Measurements from ENCODE around the gene NUDT13.

Gene NUDT13

DNA sequence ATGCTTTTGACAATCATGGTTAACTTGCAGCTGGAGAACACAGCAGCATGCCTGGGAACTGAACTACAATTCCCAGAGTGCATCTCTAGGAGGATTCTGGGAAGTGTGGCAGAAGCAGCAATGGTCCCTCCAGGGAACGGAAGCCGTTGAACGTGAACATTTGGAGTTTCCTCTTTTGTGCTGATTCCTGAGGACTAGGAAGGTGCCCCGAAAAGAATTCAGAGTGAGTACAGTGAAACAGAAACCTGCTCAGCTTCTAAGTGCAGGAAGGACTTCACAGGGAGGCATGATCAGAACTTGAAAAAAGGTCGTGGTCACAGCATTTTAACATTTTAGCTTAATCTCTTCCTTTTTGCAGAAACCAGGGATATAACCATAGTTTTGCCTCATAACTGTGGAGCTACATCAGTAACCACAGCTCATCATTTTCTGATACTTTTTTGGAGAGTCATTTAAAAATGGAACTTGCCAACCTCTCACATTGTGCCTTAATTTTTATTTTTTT is at the start of gene NUDT13:
Gene NUDT13, plus strand, starts transcription at position 111 of the 505 bp plus-strand sequence. CDS start 3,911 bp downstream, outside the sequence.
- DNase-seq = peak; percentile 23

DNA sequence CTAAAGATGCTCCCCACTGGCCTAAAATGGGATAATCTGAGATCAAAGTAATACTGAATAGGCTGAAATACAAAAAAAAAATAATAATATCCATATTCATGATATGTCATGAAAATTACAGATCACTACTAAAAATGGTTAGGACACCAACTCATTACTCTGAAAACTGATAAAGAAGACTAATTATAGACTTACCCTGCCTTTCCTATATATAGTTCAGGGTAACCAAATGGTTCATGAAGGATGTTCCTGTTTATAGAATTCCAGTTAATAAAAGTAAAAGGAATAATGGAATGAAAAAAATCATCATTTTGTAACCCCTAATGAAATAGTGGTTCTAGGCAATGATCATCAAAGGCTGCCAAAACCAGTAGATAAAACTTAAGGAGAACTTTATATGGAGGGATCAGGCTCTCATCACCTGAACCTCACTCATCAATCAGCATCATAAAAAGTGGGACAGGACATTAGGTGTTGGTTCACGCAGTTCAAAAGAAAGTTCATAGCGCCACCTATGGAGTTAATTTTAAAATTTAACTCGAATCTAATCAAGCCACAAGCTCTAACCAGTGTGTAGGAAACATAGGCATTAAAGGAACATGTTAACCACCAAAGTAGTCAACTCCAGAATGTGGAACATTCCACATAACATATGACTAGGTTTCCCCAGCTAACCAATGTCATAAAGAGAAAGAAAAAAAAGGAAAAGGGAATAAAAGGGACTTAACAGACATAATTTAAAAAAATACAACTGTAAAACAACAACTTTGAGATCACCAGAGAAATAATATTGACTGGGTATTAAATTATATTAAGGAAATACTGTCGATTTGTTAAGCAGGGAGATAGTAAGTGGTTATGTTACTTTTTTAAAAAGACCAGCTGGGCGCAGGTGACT is 49.3 kb upstream of the NUDT13 start:
- DNase-seq = peak; percentile 7

DNA sequence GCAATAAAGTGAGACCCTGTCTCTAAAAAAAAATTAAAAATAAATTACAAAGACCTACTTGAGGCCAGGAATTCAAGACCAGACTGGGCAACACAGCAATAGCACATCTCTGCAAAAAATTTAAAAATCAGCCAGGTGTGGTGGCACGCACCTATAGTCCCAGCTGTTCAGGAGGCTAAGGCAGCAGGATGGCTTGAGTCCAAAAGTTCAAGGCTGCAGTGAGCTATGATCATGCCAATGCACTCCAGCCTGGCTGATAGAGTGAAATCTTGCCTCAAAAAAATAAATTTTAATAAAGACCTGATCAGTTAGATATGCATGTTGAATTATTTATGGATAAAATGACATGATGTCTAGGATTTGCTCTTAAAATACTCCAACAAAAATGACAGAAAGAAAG is 48.5 kb upstream of the NUDT13 start:
- no peak for DNase-seq

DNA sequence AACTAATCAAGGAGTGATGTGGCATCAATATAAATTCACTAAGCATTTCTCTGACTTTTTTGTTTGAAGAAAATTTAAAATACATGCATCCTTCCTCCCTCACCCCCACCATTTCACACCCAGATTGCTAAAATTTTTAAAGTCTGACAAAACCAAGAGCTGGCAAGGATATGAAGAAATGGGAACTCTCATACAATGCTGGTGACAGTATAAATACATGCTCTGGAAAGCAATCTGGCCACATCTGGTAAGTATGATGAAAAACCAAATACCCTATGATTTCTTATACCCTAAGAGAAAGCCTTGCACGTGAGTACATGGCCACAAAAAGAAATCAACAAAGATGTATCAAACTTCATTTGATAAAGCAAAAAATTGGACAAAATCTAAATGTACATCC is 44.8 kb upstream of the NUDT13 start:
- no peak for DNase-seq

DNA sequence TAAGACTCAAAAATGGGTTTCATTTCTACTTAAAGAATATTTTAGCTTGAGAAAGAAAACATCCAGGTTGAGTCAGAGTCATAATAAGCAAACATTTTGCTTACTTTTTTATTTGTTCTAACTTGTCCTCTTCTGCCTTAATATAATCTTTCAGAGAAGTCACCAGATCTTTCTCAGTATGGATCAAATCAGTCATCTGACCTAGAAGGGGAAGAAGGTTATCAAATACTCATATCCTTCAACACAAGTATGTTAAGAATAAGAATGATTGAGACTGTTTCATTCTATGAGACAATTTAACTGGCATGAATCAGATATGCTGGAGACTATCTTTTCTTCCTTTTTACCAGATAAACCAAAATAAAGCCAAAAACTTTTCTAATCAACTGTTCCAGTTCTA is 36.6 kb upstream of the NUDT13 start:
- no peak for DNase-seq

DNA sequence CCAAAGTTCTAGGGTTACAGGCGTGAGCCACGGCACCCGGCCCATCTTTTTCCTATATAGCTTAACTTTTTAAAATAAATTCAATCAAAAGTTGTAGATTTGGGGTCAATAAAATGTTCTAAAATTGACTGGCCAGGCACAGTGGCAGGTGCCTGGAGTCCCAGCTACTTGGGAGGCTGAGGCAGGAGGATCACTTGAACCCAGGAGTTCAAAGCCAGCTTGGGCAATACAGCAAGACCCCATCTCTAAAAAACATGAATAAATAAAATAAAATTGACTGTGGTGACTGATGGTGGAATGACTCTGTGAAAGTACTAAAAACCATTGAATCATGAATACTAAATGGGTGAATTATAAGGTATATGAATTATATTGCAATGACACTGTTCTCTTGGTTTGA is 34.4 kb upstream of the NUDT13 start:
- no peak for DNase-seq

DNA sequence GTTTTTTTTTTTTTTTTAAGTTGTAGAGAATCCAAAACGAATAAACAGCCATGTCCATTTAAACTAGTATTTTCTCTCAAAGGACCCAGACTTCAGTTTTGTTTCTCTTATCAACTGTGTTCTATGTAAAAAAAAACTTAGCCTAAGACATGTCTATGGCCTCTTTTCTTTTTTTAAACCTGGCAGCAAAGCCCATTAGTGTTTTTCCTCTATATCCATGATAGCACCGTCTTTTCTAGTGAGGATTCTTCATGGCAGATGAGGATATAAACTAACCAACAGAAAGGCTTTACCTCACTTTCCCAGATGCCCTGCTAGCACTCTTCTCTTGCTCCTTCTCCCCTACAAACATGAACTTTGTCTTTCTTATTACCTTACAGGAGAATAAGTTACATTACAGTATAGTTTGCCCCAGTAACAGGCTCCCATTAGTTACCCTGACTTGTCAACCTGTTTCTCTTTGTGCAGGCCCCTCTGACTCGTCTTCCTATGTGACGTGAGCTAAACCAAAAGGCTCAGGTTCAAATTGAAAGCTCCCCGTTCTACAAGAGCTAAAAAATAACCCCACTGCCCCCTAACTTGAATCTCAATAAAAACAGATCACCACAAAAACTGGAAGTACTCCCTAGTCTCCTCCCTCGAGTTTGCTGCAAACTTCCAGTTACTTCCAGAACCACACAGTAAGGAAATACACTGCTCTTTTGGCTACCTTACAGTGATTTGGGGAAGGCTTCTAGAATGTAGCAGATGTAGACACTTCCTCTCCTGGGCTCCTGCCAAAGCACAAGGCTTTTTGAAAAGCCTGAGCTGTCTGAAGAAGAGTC is 33.7 kb upstream of the NUDT13 start:
- no peak for DNase-seq

DNA sequence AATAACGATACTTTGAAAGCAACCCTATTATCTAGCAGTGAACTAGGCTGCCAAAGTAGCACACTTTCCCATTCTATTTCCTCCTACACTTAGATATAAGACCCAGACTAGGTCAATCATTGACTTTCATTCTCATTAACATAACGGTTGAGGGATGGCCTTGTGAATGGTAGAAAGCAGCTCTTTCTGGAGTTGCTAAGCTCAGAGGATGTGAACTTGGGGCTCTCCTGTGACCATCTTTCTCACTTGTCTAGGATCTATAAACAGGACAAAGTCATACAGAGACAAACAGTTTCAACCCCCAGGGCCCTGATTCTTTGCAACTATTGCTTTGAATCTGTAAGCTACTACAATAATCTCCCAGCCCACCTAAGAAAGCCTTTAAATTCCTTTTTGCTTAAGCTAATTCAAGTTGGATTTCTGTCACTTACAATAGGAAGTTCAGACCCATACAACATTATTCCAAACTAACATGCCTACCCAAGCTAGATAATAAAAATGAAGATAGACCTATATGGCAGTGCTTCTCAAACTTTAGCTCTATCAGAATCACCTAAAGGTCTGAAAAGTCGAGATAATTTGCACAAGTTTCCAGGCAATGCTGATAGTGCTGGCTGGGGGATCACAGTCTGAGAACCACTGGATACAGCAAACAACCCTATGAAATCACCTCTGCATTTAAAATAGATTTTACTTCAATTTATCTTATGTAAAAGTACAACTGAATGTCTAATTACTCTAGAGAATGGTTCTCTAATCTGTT is 30.3 kb upstream of the NUDT13 start:
- DNase-seq = no peak

DNA sequence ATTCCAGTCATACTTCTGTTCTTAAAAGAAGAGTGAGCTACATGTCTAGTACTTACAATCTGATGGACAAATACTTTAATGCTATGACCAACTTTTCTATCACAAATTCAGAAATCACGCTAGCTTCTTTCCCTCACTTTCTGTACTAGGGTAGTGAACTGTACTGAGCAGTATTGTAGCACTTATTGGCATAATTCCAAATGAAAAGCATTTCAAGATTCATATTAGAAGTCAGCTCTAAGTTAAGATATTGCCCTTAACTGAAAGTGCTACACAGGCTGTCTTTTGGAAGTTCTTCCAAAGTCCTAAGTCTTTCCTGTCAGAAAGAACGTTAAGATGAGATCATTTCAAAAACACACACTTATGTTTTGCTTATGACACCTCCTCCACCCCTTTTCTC is 27.0 kb upstream of the NUDT13 start:
- no peak for DNase-seq

DNA sequence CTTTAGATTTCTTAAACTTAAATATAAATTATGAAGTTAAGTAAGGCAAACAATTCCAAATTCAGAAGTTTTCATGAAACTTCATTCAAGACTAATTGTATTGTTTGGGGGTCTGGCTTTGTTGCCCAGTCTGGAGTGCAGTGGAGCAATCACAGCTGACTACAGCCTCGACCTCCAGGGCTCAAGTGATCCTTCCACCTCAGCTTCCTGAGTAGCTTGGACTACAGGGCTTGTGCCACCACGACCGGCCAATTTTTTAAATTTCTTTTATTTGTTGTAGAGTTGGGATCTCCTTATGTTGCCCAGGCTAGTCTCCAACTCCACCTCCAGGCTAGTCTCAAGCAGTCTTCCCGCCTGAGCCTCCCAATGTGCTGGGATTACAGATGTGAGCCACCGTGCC is 26.0 kb upstream of the NUDT13 start:
- no peak for DNase-seq

DNA sequence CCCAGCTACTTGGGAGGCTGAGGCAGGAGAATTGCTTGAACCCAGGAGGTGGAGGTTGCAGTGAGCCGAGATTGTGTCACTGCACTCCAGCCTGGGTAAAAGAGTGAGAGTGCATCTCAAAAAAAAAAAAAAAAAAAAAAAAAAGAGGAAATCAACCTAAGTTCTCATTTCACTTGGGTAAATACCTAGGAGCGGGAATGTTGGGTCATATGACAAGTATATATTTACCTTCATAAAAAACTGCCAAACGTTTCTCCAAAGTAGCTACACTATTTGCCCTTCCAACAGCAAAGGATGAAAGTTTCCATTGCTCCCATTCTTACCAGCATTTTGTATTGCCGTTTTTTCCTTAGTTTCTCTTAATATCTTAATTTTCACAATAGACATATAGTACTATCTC is 23.4 kb upstream of the NUDT13 start:
- DNase-seq = no peak

DNA sequence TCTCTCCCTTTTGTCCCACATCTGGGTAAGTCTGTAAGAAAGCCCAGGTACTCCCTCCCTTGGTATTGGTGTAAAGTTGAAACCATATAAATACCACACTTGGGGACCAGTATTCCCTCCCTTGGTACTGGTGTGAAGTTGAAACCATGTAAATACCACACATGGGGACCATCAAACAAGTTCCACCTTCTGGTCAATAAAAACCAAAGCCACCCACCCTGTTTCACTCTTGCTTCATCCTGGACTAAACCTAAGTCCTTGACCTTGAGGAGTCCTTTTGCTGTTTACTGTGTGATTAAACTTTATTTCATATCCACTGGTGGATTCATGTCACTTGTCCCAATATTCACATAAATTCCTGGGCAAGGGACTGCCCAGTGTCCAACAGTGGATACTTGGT is 22.0 kb upstream of the NUDT13 start:
- DNase-seq = no peak

DNA sequence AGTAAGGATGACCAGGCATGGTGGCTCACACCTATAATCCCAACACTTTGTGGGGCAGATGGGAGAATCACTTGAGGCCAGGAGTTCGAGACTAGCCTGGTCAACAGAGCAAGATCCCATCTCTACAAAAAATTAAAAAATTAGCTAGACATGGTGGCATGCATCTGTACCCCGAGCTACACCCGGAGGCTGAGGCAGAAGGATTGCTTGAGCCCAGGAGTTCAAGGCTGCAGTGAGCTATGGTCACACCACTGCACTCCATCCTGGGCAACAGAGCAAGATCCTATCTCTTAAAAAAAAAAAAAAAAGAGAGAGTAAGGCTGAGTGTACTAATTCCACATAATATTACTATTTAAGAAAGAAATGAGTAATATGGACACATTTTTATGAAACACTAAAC is 17.4 kb upstream of the NUDT13 start:
- no peak for DNase-seq

DNA sequence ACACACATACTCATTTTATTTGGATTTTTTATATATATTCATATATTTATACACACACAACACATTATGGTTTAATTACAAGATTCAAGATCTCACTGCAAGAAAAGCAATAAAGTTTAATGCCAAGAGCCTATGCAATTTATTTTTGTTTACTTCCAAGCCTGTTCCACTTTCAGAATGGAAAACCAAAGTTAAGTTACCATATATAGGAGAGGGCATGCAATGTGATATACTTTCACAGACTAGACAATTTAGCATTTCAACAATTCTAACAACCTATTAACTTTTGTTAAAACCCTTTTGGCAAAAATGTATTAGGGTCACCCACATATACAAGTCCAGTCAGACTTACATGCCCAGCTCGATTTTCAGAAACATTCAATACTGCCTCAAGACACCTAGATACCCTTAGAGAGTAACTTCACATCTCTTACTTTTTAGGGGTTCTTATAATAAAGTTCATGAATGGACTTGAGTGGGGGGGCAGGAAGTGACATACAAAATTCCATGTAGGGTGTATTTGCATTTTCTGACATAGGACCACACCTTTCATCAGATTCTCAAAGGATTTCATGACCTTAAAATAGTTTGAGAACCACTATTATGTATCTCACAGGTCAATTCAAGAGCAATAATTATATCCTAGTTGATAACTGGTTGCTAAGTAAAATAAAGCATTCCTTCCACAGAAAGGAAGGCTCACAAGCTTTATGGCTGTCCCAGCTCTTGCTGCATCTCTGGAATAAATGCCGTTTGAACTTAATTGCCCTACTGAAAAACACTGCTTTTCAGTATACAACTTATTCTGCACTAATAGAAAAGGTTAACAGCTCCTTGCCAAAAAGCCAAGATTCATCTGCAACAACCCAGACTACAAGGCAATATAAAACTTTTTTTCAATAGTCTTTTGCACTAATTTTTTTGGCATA is 16.1 kb upstream of the NUDT13 start:
- DNase-seq = no peak

DNA sequence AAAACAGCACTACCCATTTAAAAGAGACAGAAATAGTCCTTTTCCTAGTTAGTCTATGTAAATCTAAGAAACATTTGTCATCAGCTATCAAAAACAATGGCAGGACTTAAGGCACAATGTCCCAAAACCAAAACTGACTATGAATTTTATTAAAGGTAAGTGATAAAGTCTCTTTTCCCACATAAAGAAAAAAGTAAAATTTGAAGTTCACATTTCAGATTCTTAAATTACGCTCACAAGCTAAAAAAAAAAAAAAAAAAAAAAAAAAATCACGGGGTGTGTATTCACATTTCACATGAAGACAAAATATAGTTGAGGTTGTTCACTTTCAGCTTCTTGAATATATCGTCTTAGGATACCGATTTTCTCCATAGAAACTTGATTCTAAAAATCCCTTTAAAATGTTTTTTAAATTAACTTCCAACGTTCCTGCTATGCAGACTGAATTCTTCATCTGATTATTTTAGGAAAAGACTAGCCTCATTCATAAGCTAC is 15.2 kb upstream of the NUDT13 start:
- no peak for DNase-seq

DNA sequence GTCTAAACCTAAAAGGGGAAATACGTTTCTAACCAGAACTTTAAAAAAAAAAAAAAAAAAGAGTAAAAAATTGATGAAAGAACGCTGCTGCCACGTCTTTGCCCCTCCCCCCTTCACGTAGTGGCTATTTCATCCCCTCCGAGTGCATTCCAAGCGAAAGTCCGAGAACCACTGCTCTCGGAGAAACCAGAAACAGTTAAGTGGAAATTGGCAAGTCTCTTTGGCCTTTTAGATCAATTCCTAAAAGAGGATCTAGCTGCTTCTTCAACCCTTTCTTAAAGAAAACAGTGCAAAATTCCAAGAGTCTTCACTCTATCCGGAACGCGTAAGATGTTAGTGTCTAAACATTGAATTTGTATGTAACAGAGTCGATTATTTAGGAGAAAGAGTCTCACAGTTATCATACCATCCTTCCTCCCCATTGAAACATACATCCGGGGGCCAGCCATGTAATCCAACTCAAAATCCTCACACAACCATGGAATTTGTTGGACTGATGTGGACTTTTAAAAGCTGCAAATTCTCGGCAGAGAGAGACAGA is 14.7 kb upstream of the NUDT13 start:
- DNase-seq = no peak

DNA sequence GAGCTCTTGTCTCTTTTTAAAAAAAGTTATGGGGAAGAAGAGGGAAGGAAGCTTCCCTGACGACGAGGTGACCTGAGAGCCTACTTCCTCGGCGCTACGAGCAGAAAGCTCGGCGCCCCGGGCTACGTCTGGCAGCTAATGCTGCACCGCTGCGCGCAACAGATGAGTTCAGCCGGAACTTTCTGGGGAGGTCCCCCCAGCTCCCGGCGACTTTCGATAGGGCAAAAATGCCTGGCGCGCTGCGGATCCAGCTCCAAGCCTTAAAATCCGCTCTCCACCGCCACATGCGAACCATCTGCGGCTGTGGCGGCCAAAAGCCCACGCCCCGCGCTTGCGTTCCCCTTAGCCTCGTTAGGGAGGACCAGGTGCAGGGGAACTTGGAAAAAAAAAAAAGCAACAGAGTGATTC is 14.2 kb upstream of the NUDT13 start:
- DNase-seq = peak; percentile 7

DNA sequence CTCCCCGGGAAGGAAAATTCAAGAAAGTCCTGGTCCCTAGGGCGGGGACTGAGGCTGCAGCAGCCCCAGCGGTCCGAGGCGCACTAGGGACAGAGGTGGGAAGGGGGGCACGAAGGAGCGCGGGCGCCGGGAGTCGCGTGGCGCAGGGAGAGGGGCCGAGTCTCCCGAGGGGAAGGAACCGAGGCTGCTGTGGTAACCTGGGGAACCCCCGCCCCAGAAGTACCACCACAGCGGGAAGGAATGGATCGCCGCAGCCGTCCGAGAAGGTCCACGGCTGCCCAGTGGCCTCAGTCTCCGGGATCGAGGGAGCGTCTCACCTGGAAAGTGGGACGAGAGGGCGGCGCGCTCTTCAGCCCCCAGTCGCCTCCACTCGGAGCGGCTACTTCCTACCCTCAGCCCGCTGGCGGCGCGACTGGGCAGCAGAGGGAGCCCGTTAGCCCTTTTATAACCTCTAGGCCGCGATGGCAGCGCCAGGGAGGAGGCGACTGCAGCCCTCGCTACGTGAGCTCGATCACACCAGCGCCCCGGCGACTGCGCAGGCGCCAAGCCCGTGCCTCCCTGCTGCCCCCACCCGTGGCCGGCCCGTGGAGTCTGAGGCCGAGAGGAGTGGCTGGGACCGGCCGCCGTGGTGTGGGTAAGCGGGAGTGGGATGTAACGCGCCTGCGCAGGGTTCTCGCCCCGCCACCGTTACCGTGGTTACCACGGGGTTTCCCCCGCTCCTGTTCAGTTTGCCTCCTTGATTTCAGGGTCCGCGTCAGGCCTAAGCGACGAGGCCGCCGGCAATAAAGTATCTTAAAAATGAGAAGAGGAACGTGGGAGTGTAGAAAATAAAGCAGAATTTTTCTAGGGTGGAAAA is 13.6 kb upstream of the NUDT13 start, which contains the start of gene P4HA1:
Gene P4HA1, minus strand, starts transcription at position 418 of the 856 bp plus-strand sequence. CDS start 21,983 bp downstream, outside the sequence.
- DNase-seq = peak; percentile 85

DNA sequence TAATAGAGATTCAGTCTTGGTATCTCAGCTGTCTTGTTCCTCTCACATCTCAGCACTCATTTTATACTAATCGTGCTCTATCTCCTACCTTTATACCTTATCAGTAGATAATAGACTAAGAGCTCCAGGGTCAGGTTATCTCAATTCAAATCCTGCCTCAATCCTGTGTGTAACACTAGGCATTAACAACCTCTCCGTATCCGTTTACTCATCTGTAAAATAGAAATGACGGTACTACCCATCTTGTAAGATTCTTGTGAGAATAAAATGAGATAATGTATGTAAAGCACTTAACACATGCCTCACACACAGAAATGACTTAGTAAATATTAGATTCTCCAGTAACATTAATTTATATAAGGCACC is 13.0 kb upstream of the NUDT13 start:
- no peak for DNase-seq

DNA sequence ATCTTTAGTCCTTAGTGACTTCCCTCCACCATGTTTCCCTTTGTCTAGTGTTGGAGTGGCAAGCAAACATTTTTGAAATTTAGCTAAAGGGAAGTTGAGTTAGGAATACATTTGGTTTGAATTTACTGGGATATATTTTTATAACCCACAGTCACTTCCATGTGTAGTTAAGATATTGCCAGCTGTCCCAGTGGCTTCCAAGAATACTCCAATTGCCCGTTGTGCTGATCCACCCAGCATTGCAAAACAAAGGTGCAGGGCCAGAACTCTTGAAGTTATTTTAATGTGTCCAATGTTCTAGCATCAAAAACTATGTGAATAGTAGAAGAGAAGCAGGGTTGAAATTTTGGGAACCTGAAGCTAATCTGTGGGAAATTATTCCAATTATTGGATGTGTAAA is 11.1 kb upstream of the NUDT13 start:
- no peak for DNase-seq

Measured in COR-L47 (cell line).